ENCODE measurements around the gene PRR36.

GRCh38 chr19:7823686-7824301 is 50.4 kb downstream of the PRR36 start:
- no peak for TF ChIP-seq CTCF (IDR thresholded peaks at IDR 0.05)
- TF ChIP-seq EZH2 (IDR thresholded peaks at IDR 0.05; ENCODE audit: borderline replicate concordance, insufficient read depth, low read depth, low read length, poor library complexity, severe bottlenecking): no peak
